ENCODE results near the gene C2orf76.
"Not testable (repeated sequence)": the region's sequence is repeated elsewhere in the genome, so short reads cannot be mapped to it uniquely, and the experiment has no call there.

Gene C2orf76

DNA sequence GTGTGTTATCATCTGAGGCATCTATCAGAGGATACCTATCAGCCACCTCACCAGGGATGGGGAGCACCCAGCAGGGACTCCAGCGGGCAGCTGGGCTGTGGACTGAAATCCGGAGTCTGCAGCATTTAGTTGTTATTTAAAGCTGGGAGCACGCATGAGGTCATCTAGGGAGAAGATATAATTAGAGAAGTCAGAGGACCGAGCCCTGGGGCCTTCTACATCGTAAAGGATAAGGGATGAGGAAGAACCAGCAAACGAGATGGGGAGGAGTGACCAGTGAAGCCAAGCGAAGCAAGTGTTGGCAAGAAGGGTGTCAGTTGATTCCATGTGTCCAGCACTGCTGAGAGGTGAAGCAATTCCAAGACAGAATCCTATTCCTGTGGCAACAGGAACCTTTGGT, 72.7 kb downstream of the C2orf76 start:
- DNase-seq (ENCODE audit: low spot score): no peak

DNA sequence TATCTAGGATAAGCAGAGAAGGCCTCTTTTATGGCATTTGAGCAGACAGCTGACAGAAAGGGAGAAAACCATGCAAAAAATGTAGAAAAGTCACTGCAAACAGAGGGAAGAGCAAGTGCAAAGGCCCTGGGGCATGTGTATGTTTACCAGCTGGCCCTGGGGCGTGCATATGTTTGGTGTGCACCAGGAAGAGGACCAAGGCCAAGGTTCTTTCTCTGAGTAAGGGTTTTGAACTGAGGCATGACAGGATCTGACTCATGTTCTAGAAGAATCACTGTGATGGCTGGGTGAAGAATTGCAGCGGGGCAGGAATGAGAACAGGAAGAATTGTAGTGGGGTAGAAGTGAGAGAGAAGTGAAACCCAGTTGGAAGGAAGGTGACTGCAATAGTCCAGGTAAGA, 73.4 kb downstream of the C2orf76 start:
- DNase-seq (ENCODE audit: low spot score): no peak

DNA sequence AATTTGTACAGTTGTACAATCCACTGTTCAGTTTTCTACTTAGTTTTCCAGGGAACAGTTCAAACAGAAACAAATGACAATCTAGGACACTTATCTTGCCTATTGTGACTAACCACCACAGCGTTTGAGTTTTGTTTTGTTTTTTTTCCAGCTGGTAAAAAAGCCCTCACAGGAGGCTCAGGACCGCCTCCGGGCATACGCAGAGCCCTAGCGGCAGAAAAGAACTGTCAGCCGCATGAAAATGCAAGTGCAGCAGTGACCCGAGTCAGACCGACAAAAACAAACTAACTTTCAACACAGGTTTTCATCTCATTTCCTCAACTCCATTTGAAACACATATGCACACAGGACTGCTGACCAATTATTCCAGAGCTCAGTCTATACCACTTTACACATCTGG, 74.4 kb downstream of the C2orf76 start:
- DNase-seq (ENCODE audit: low spot score): no peak

DNA sequence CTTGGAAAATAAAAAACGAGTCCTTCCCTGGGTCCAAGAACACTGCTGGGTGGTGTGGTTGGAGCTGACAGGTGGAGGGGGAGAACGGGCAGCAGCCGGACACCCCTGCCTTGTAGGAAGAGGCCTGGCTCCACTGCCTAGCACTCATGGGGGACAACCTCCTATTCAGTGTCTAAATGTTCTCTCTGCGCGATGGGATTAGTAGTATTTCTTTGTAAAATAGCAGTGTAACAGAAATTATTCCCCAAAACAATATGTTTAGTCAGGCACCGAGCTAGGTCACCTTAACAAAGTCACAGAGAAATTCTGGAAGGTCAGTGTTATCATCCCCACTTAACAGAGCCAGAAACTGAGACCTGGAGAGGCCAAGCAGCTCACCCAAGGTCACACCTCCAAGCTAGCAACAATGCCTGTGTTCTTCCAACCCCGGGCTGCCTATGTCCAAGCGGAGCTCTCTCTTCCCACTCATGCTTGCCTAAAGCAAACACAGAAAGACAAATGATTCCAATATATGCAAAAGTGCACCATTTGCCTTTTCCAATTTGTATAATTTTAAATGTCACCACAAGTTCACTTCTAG, 75.0 kb downstream of the C2orf76 start:
- no peak for DNase-seq (ENCODE audit: low spot score)

DNA sequence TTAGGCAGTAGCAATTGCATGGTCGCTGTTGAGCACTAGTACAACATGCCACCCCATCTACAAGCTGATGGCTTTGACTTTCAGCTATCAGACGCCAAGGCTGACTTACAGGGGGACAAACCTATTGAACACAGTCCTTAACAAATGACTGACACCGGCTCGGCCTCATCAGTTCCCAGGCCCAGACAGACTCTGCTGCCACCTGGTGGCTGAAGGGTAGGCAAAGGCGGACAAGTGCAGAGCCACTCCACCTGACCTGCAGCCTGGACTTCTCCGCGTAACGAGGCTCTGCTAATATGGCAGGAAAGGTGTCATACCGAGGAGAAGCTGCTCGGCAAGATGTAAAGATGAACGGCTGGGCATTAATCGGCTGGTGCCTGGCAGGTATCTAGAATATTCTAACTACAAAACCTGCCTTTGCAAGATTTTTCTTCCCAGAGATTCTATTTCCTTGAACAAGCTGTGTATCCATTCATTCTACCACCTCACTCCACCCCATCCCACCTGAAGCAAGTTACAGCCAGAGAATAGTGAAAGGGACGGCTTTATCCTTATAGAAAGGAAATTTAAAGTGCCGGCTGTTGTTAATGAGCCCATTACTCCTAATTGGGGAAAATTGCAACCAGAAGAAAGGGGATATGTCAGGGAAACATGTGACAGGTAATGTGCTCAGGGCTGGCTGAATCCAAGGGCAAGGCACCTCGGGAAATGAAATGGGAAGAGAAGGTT, 75.6 kb downstream of the C2orf76 start:
- DNase-seq (ENCODE audit: low spot score): peak; percentile 8

DNA sequence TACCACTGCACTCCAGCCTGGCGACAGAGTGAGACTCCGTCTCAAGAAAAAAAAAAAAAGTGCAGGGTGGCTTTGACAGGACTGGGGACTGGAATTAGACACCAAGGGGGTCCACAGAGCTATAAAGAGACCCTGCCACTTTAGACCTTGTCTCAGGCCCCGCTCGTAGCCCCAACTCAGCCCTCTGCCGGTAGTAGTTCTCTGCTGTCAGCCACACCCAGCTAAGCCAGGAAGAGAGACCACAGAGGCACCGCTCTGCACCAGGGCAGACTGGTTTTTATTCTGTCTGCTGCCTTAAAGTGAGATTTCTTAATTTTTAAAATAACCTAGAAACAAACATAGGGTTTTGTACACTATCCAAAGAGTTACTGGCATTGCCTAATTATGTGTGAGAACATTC, 77.0 kb downstream of the C2orf76 start:
- DNase-seq (ENCODE audit: low spot score): no peak

DNA sequence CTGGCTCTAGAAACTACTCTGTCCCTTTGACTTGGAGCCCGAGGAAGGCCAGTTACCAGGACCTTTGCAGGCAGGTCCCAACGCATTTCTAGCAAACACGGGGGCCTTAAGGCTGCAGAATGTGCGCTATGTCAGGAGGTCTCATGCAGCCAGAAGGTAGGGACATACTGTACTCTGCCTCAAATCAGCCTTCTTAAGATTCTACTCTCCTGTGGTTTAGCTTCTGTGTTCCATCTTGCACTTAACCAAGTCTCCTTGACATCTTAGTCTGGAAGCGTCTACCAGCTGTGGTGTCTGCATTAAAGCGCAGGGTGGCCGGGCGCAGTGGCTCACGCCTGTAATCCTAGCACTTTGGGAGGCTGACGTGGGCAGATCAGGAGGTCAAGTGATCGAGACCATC, 77.5 kb downstream of the C2orf76 start:
- no peak for DNase-seq (ENCODE audit: low spot score)

DNA sequence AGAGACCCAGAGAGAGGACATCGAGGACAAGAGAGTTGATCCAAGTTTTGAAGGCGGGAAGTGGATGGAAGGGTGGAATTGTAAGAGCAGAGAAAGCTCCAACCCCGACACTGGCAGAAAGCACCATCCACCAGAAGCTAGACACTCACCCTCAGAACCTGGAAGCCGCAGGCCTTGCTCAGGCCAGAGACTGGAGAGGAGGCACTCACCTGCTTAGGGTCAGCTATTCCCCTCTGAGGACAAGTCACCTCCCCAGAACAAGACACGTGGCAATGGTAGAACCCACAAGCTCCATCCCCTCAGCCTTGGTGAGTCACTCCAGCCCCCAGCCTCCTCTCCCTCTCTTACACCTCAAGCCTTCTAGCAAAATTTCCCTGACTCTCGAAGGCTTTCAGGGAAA, 78.1 kb downstream of the C2orf76 start:
- no peak for DNase-seq (ENCODE audit: low spot score)

DNA sequence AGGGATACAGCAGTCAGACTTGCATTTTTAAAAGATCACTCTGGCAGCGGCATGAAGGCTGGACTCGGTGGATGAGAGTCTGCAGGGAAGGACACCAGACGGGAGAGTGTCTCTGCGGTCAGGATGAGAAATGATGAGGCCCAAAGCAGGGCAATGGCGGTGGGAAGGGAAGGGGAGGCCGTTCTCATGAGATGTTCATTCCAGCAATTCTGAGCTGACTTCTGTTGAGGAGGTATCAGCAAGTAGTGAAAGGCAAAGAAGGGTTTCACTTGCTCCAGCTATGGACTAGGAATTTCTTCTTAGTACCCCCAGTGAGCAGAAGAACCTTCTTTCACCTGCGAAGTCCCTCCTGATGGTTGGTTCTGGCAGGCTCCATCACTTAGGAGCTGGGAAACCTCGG, 80.0 kb downstream of the C2orf76 start:
- no peak for DNase-seq (ENCODE audit: low spot score)

DNA sequence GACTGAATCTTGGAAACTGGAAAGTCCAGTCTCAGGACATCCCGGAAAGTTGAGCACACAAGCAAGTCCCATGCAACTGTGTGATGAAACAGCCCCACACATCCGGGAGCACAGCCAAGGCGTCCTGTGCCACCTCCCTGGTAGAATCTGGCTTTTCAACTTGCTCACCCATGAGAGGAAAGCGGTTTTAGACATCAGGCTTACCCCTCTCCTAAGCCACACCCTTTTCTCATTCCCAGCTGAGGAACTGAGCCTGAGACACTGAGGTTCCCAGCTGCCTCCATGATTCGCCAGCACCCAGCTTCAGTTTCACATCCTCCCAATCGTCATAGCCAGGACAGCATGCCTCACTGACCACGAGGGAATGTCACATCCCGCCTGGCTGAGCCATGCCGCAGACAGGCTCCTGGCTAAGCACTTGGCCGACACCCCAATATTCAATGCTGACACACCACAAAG, 82.7 kb downstream of the C2orf76 start:
- peak; percentile 19 for DNase-seq (ENCODE audit: low spot score)

DNA sequence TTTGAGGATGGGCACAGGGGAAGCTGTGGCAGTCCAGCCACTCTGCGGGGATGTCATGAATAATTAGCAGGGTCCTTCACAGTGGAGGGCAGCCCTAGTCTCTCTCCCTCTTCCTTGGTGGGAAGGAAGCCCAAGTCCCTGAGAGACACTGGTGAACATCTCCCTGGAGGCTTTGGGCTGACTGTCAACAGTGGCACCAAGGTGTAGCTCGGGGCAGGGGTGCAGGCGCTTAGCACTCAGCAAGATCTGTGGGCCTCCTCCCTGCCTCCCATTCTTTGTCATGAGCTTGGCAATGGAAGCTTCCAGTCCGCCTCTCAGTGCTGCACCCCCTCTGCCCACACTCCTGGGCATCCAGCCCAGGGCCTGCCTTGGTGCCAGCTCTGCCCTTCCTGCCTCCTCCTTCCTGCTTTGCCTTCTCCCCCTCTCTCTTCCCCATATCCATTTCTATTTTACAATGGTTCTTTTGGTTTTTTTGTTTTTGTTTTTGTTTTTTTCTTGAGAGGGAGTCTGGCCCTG, 83.6 kb downstream of the C2orf76 start:
- no peak for DNase-seq (ENCODE audit: low spot score)

DNA sequence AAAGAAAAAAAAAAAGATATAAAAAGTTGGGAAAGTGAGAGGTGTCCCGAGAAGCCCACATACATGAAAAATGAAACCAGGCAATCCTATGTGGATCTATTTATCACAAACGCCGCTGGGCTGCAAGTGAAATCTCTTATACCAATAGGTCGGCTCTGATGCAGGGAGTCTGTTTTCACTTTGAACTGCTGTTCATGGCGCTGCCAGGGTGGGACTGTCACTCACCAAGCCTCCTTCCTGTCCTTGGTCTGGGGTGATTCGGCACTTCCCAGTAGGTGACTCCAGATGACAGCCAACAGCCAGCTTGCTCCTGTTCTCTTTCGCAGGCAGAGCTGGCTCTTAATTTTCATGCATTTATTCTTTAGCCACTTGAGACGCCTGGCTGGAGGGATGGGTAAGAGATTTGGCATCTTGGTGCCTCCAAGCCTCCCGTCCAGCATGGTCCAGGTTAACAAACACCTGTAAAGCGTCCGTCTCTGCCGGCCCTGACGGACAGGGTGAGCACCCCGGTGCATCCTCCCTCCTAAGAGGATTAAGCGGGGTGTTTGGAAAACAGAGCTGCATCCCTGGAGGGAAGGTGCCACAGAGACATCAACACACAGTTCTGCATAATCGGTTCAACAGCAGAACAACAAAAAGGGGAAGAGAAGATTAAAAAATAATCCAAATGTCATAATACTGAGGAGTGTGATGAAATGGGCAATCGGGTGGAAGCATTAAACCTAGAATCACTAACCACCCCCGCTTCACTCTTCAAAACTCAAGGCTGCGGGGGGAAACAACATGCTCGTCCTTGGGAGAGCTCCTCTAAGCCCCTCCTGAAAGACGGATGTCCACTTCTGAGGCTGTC, 84.3 kb downstream of the C2orf76 start:
- no peak for DNase-seq (ENCODE audit: low spot score)

DNA sequence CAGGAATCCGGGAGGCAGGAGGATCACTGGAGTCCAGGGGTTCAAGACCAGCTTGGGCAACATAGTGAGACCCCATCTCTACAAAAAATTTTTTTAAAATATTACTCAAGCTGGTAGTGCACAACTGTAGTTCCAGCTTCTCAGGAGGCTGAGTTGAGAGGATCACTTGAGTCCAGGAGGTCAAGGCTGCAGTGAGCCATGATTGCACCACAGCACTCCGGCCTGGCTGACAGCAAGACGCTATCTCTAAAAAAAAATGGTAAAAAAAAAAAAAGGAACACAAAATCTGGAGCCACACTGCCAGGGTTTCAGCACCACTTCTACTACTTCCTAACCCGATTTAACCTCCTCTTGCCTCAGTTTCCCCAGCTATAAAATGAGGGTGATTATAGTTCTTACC, 86.0 kb downstream of the C2orf76 start:
- DNase-seq (ENCODE audit: low spot score): no peak

DNA sequence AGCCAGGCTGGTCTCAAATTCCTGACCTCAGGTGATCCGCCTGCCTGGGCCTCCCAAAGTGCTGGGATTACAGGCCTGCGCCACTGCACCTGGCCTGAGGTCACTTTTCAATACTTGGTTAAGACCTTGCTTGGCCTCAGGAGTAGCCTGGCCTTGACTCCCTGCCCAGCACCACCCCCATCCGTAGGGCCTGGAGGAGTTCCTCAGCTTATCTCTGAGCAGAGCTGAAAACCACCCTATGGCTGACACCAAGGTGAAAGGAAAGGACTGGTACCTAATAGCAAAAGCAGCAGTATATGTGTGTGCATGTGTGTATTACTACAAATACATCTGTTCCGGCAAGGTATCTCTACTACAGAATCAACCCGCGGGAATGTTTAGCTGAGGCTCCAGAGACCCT, 87.0 kb downstream of the C2orf76 start:
- no peak for DNase-seq (ENCODE audit: low spot score)

DNA sequence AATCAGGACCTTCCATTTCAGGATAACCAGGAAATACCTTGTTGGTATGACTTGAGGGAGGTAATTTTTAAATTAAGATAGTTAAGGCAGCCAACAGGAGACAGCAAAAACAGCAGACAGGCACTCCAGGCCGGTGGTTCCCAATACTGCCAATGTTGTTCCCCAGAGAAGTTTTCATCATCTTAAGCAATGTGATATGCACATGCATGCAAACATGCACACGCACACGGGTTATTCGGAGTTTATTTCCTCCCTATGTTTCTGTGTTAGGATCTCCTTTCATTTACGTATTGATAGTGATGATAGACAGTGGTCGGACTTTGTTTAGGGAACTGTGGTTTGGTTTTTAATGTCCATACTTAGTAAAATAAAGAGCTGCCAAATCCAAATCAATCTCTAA, 87.7 kb downstream of the C2orf76 start:
- no peak for DNase-seq (ENCODE audit: low spot score)

DNA sequence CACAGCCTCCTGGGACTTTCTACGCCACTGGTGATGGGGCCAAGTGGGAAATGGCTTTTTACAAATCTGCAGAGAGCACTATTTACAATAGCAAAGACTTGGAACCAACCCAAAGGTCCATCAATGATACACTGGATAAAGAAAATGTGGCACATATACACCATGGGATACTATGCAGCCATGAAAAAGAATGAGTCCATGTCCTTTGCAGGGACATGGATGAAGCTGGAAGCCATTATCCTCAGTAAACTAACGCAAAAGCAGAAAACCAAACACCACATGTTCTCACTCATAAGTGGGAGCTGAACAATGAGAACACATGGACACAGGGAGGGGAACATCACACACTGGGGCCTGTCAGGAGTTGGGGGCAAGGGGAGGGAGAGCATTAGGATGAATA, 88.2 kb downstream of the C2orf76 start:
- not testable (repeated sequence) for DNase-seq (ENCODE audit: low spot score)

DNA sequence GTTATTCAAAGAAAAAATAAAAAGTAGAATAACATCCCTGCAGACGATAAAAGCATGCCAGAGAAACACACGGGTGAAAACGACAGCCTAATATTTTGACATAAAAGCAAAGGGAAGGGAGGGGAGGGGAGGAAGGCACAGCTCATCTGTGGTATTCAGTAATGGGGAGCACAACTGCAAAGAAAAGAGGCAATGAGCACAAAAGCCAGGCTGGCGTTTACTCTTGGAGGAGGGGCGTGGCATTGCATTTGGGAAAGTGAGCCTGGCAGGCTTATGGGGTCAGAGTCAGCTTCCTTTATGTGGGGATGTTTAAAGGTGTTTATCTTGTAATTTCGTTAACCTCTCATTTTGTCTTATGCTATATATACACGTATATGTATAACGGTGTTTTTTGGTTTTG, 89.8 kb downstream of the C2orf76 start:
- DNase-seq (ENCODE audit: low spot score): no peak

DNA sequence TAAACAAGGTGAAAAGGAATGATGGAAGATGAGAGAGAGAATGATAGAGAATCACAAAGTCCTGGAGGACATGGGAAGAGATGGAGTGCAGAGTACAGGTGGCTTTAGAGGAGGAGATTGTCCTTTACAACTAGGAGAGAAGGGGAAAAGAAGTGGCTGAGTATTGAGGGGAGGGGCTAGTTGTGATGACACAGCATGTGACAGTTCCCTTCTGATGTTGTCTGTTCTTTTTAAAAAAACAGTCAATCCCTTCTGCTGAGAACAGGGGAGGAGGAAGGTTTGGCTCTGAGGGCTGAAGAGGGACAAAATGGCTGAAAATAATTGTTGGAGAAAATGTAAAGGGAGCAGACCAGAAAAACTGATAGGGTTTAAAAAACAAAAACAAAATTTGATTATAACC, 99.0 kb downstream of the C2orf76 start:
- DNase-seq (ENCODE audit: low spot score): no peak

DNA sequence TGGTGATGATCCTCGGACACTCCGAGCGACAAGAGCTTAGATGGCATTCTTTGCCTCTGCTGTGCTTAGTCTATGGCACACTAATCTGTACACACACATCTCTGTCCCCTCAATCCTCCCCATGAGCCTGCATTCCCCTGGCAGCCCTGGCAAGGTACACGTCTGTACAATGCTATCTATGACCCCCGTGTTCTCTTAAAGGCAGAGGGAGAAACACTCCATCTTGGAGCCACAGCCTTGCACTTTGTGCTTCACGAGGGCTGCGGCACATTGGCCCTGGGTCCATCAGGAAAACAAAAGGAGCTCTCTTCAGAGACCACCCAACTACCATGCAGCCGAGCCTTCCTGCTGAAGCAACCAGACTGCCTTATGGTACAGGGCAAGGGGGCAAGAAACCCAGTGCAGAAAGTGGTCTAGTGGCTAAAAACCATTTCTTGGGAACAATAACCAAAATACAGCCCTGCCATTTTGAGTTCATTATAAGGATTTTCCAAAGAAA, 100.5 kb downstream of the C2orf76 start:
- no peak for DNase-seq (ENCODE audit: low spot score)

DNA sequence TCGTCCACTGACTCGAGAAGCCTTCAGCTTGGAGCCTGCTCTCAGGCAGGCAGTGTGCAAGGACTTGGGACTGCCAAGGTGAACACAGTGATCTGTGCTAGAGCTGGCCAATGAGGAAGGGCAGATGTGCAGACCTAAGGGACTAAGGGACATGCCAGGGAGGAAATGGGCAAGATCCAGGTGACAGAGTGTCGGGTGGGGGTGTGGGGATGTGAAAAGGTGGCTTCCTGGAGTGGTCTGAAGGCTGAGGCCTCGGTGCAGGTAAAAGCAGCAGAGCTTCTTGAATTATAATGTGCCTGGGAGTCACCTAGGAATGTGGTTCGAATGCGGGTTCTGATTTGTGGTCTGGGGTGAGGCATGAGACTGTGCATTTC, 101.0 kb downstream of the C2orf76 start:
- DNase-seq (ENCODE audit: low spot score): no peak

DNA sequence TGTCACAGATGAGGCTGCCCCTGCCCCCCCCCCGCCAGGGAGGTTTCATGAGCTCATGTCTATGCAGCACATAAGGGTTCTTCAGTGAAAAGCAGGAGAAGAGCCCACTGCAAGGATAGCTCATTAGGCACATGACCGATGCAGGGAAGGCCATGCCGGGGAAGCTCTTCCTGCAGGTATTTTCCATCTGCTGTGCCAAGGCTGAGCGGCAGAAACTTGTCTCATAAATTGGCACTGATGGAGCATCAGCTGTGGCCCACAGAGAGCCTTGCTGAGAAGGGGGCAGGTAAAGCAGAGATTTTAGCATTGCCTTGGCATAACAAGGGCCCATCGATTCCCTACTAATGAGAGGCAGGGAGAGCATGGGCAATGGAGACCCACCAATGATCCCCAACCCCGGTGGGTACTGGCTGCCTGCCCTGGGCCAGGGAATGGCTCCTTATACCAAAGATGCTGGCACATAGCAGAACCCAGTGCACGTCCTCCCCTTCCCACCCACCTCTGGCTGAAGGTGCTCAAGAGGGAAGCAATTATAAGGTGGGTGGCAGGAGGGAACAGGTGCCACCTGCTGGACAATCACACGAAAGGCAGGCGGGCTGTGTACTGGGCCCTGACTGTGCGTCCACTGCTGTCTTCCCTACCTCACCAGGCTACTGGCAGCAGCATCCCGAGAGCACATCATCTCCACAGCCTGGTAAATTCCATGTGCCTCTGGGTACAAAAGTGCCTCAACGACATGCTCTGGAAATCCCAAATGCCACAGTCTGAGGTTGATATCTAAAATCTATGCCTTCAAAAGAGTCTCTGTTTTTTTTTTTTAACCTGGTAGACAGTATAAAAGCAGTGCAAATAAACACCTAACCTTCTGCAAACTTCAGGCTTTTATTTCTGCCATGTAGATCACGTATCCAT, 101.6 kb downstream of the C2orf76 start:
- peak; percentile 22 for DNase-seq (ENCODE audit: low spot score)

DNA sequence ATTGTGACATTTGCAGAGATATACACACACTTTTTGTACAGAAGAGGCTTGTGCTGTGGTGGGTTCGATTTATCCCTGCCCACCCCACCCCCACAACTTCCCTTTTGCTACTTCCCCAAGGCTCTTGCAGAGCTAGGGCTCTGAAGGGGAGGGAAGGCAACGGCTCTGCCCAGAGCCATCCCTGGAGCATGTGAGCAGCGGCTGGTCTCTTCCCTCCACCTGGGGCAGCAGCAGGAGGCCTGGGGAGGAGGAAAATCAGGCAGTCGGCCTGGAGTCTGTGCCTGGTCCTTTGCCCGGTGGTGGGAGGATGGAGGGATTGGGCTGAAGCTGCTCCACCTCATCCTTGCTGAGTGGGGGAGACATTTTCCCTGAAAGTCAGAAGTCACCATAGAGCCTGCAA, 103.0 kb downstream of the C2orf76 start:
- DNase-seq (ENCODE audit: low spot score): no peak

Measured in LoVo (cell line).